Fibroblast of mammary gland (primary cell): ENCODE measurements around the gene SLC39A10.
A peak's percentile ranks its signal among the peaks of the same experiment; 100 is the strongest.

ENCODE experiments used
- DNase-seq: peaks from one replicate; pipeline ENCODE4 v3.0.0-alpha.2; 2010; ENCODE audit warnings: low read depth
- H3K4me3 ChIP-seq: 2 replicates; pipeline ENCODE4 v1.5.1; 2011; ENCODE audit warnings: low read depth, mild to moderate bottlenecking, low read length, moderate library complexity; ENCODE audit not compliant: control insufficient read depth
- CTCF ChIP-seq: conservative IDR thresholded peaks from 2 replicates; pipeline ENCODE4 v1.5.1; 2011; ENCODE audit warnings: low read depth, low read length, inconsistent platforms; ENCODE audit not compliant: control insufficient read depth, insufficient read depth

The SLC39A10 gene

GRCh38 chr2:195735347-195735746 is 78.3 kb downstream of the SLC39A10 start:
- H3K4me3 ChIP-seq = no peak overlapping the region
- no peak for DNase-seq
- no peak for TF ChIP-seq CTCF

GRCh38 chr2:195737511-195738325 is 80.7 kb downstream of the SLC39A10 start:
- DNase-seq = peak; percentile 74
- no peak overlapping the region for H3K4me3 ChIP-seq
- no peak for TF ChIP-seq CTCF

- TF ChIP-seq CTCF = no peak
- no peak overlapping the region for H3K4me3 ChIP-seq
- peak; percentile 44 for DNase-seq
Measured at GRCh38 chr2:195741191-195741590, 84.2 kb downstream of the SLC39A10 start.

GRCh38 chr2:195756218-195756942 is 99.4 kb downstream of the SLC39A10 start:
- peak; percentile 36 for DNase-seq
- TF ChIP-seq CTCF = no peak

GRCh38 chr2:195758846-195759245 is 101.8 kb downstream of the SLC39A10 start:
- DNase-seq = no peak
- TF ChIP-seq CTCF = no peak
- no peak overlapping the region for H3K4me3 ChIP-seq

More at GRCh38 chr2:195756218-195756942, 99.4 kb downstream of the SLC39A10 start:
- H3K4me3 ChIP-seq = no peak overlapping the region

GRCh38 chr2:195759877-195760276 is 102.9 kb downstream of the SLC39A10 start:
- no peak for TF ChIP-seq CTCF
- DNase-seq = no peak
- no peak overlapping the region for H3K4me3 ChIP-seq
